Activated naive CD8-positive, alpha-beta T cell treated with anti-CD3 and anti-CD28 coated beads, Interleukin-2, amount 10 ng/mL, durations not matched to agents 7 days and 5 days (primary cell): ENCODE measurements around the gene ZNF701. TPM values are rescaled to one million over a fixed set of nuclear protein-coding genes. Genes with fewer than 3 reads are reported as not detected.
A peak's percentile ranks its signal among the peaks of the same experiment; 100 is the strongest.
"Not testable (repeated sequence)": the region's sequence is repeated elsewhere in the genome, so short reads cannot be mapped to it uniquely, and the experiment has no call there.

Experiments used
- ATAC-seq: fragments of 150-1000 bp; cut with Tn5 transposase; one replicate; pipeline ENCODE4 v1.10.0; 2021; ENCODE audit warnings: low read depth, moderate library complexity
- POLR2A ChIA-PET: fragments of 350-600 bp; sonication (Branson Sonifier 250); formaldehyde crosslinking; loops from one replicate; lab custom pipeline; 2021; ENCODE audit warnings: antibody characterized with exemption; lab: Charles Lee
- DNase-seq: peaks from one replicate; pipeline ENCODE4 v3.0.0; 2021
- H3K27ac Mint-ChIP-seq: one replicate; pipeline ENCODE4 v1.8.0; 2022; ENCODE audit warnings: mild to moderate bottlenecking, mixed read lengths
- H3K27me3 Mint-ChIP-seq: one replicate; pipeline ENCODE4 v1.8.0; 2022; ENCODE audit warnings: mild to moderate bottlenecking, moderate library complexity, mixed read lengths
- H3K36me3 Mint-ChIP-seq: one replicate; pipeline ENCODE4 v1.8.0; 2021; ENCODE audit warnings: mild to moderate bottlenecking, mixed read lengths
- H3K4me1 Mint-ChIP-seq: one replicate; pipeline ENCODE4 v1.8.0; 2021; ENCODE audit warnings: mixed read lengths
- H3K4me3 Mint-ChIP-seq: one replicate; pipeline ENCODE4 v1.8.0; 2022; ENCODE audit warnings: mild to moderate bottlenecking, moderate library complexity, mixed read lengths
- H3K9me3 Mint-ChIP-seq: one replicate; pipeline ENCODE4 v1.8.0; 2021; ENCODE audit warnings: mixed read lengths
- total RNA-seq, 2 experiments: library from RNA; stranded (reverse); gene quantifications; one replicate each; pipeline ENCODE4 v1.2.3, GENCODE V29; 2021

Gene ZNF701
- total RNA-seq, 2 experiments from 2014 or later = 40.2 to 40.5 TPM

GRCh38 chr19:52626915-52627314 is 56.8 kb downstream of the ZNF701 start:
- H3K4me3 Mint-ChIP-seq = no peak overlapping the region
- H3K27me3 Mint-ChIP-seq = no peaks in the 10 kb centered on the region
- no peak overlapping the region for H3K27ac Mint-ChIP-seq
- DNase-seq = no peak
- peaks cover 43% of the 10 kb centered on the region for H3K36me3 Mint-ChIP-seq
- POLR2A ChIA-PET = no interaction called here
- H3K9me3 Mint-ChIP-seq = peaks cover 20% of the 10 kb centered on the region
- H3K4me1 Mint-ChIP-seq = no peaks in the 10 kb centered on the region
- no peak for ATAC-seq

DNA sequence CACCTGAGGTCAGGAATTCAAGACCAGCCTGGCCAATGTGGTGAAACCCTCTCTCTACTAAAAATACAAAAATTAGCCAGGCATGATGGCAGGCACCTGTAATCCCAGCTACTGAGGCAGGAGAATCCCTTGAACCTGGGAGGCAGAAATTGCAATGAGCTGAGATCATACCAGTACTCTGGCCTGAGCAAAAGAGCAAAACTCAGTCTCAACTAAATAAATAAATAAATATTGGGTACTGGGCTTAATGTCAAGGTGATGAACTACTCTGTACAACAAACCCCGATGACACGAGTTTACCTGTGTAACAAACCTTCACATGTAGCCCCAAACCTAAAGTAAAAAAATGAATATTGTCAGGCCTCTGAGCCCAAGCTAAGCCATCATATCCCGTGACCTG is 57.4 kb downstream of the ZNF701 start:
- peaks cover 20% of the 10 kb centered on the region for H3K9me3 Mint-ChIP-seq
- ATAC-seq, H3K27ac Mint-ChIP-seq, H3K27me3 Mint-ChIP-seq, DNase-seq, H3K4me1 Mint-ChIP-seq, H3K4me3 Mint-ChIP-seq, POLR2A ChIA-PET: not testable (repeated sequence)
- peaks cover 48% of the 10 kb centered on the region for H3K36me3 Mint-ChIP-seq

GRCh38 chr19:52635786-52636570 is 65.9 kb downstream of the ZNF701 start:
- Mint-ChIP-seq H3K4me1 (peaks cover 11% of the 10 kb centered on the region), H3K9me3 (peaks cover 13% of the 10 kb centered on the region), H3K4me3 (peak overlapping the region; percentile 5), H3K27ac (no peak overlapping the region), H3K27me3 (no peaks in the 10 kb centered on the region), H3K36me3 (peaks cover 56% of the 10 kb centered on the region)
- ATAC-seq (no peak), DNase-seq (no peak)
- POLR2A ChIA-PET = interaction anchor here (0.7 to 1.5 kb wide), 3 partner anchors 13 to 446 kb away, joined by 3 read pairs; partner anchors contain the start of gene PPP2R1A

Other genes starting within 250 kb of the ZNF701 start
- 1 to 10 TPM; 3.3 to 3.9 TPM for gene ZNF610, start 234.0 kb upstream of the ZNF701 start, total RNA-seq
- 10 to 100 TPM; 30.1 to 31.1 TPM for gene ZNF880, start 200.4 kb upstream of the ZNF701 start, total RNA-seq
- gene ZNF528, start 172.4 kb upstream of the ZNF701 start, total RNA-seq = 10 to 100 TPM; 31.7 to 33.0 TPM
- not detected for gene ZNF534, start 141.1 kb upstream of the ZNF701 start, total RNA-seq
- 1 to 10 TPM; 3.4 to 4.7 TPM for gene ZNF578, start 116.7 kb upstream of the ZNF701 start, total RNA-seq
- gene ZNF808, start 42.6 kb upstream of the ZNF701 start, total RNA-seq = 10 to 100 TPM; 53.5 to 59.8 TPM
- 10 to 100 TPM; 81.0 to 92.4 TPM for gene ZNF83, start 68.1 kb downstream of the ZNF701 start, total RNA-seq
- gene ZNF611, start 164.8 kb downstream of the ZNF701 start, total RNA-seq = 10 to 100 TPM; 39.4 to 41.7 TPM
- 10 to 100 TPM; 44.3 to 47.3 TPM for gene ZNF600, start 216.5 kb downstream of the ZNF701 start, total RNA-seq